Esophagus muscularis mucosa (tissue), 4 donors: ENCODE data around the gene FAM222A. TPM values are rescaled to one million over a fixed set of nuclear protein-coding genes. Genes with fewer than 3 reads are reported as not detected.

ENCODE experiments used
- DNase-seq: peaks from one replicate; pipeline ENCODE4 v3.0.0-alpha.2; 2017; ENCODE audit errors: extremely low spot score
- H3K27ac ChIP-seq, 4 donors: fragments of 200-600 bp; sonication (generic); replicated peaks in 1 of 4; 1 replicate in 3 of 4; 2 replicates in 1 of 4; pipeline ENCODE4 v1.5.1; 2016 to 2019; ENCODE audit warnings: mild to moderate bottlenecking in 1 of 4
- H3K27me3 ChIP-seq, 4 donors: fragments of 200-600 bp; sonication (generic); one replicate each; pipeline versions ENCODE4 v1.5.1 to v1.6.0; 2016 to 2019
- H3K36me3 ChIP-seq, 4 donors: fragments of 200-600 bp; sonication (generic); one replicate each; pipeline ENCODE4 v1.5.1; 2016 to 2019
- H3K4me1 ChIP-seq, 4 donors: fragments of 200-600 bp; sonication (generic); one replicate each; pipeline ENCODE4 v1.5.1; 2016 to 2019
- H3K4me3 ChIP-seq, 4 donors: fragments of 200-600 bp; sonication (generic); 1 replicate in 2 of 4; 2 replicates in 2 of 4; pipeline ENCODE4 v1.5.1; 2016 to 2019; ENCODE audit warnings: mild to moderate bottlenecking in 4 of 4, moderate library complexity in 1 of 4
- H3K9me3 ChIP-seq, 4 donors: fragments of 200-600 bp; sonication (generic); 1 replicate in 3 of 4; 2 replicates in 1 of 4; pipeline ENCODE4 v1.5.1; 2016 to 2019
- CTCF ChIP-seq, 3 experiments: fragments of 200-600 bp in 2 of 3; fragments of 450-650 bp in 1 of 3; sonication (generic) in 2 of 3; IDR thresholded peaks; one replicate each; pipeline ENCODE4 v1.5.1; 2017 to 2019; ENCODE audit warnings: antibody characterized with exemption in 3 of 3, mild to moderate bottlenecking in 2 of 3, moderate library complexity in 1 of 3
- EP300 ChIP-seq: sonication (generic); formaldehyde crosslinking; IDR thresholded peaks from one replicate; pipeline ENCODE4 v1.6.1; 2017; ENCODE audit warnings: antibody characterized with exemption
- POLR2A ChIP-seq: fragments of 450-650 bp; IDR thresholded peaks from one replicate; pipeline ENCODE4 v1.6.1; 2017; ENCODE audit warnings: antibody characterized with exemption, moderate library complexity, mild to moderate bottlenecking, low read depth
- POLR2AphosphoS5 ChIP-seq, 2 donors: sonication (generic); formaldehyde crosslinking; IDR thresholded peaks; one replicate each; pipeline ENCODE4 v1.6.1; 2017; ENCODE audit warnings: antibody characterized with exemption in 2 of 2
- WGBS: methylation state at CpG from one replicate; pipeline ENCODE4 v1.1.5; 2018; 5-methylcytosine and 5-hydroxymethylcytosine counted together
- intact Hi-C: fragments of 100-400 bp; cut with DNase I; formaldehyde crosslinking; loops from one replicate; pipeline ENCODE4 v1.15.1; 2023
- total RNA-seq, 4 donors: library from RNA; depleted of rRNA; stranded (reverse); fragments of >200 nt; gene quantifications; one replicate each; pipeline versions ENCODE4 v1.1.0 to v1.2.1, GENCODE V29; 2016

The FAM222A gene
- total RNA-seq, 4 donors from 2014 or later: 0.42 to 3.8 (median 3.2) TPM

GRCh38 chr12:109817627-109818231 is 104.1 kb downstream of the FAM222A start:
- no peak overlapping the region for H3K4me3 ChIP-seq
- no peak for TF ChIP-seq POLR2AphosphoS5 (IDR thresholded peaks at IDR 0.05)
- TF ChIP-seq POLR2A: no peak
- no peak for TF ChIP-seq EP300
- no peak for TF ChIP-seq CTCF (IDR thresholded peaks at IDR 0.05)
- H3K9me3 ChIP-seq: no peaks in the 10 kb centered on the region
- peaks cover 0 to 53% (median 0%) of the 10 kb centered on the region in 4 donors for H3K27me3 ChIP-seq
- H3K36me3 ChIP-seq: no peaks in the 10 kb centered on the region
- no peak for DNase-seq
- no peaks in the 10 kb centered on the region for H3K4me1 ChIP-seq
- no peak overlapping the region for H3K27ac ChIP-seq
- intact Hi-C loops: no loop called here
- 87% methylated on average over 8 of the region's 8 CpGs for WGBS

- no peaks in the 10 kb centered on the region for H3K9me3 ChIP-seq
- H3K4me1 ChIP-seq: no peaks in the 10 kb centered on the region
- TF ChIP-seq POLR2A (no peak), EP300 (no peak), POLR2AphosphoS5 (IDR thresholded peaks at IDR 0.05) (no peak), CTCF (IDR thresholded peaks at IDR 0.05) (no peak)
- 90% methylated on average over 9 of the region's 9 CpGs for WGBS
- no peak for DNase-seq
- H3K27ac ChIP-seq: no peak overlapping the region
- intact Hi-C loops: no loop called here
- H3K4me3 ChIP-seq: no peak overlapping the region
- no peaks in the 10 kb centered on the region for H3K36me3 ChIP-seq
- H3K27me3 ChIP-seq: peaks cover 0 to 53% (median 0%) of the 10 kb centered on the region in 4 donors
Observed at GRCh38 chr12:109818253-109818652, 104.6 kb downstream of the FAM222A start.

- no peak overlapping the region for H3K4me3 ChIP-seq
- WGBS: 55% methylated on average over 10 of the region's 10 CpGs
Observed at GRCh38 chr12:109818905-109819500, 105.4 kb downstream of the FAM222A start.

More at GRCh38 chr12:109818905-109819500, 105.4 kb downstream of the FAM222A start:
- Histone ChIP-seq H3K27me3 (peaks cover 0 to 53% (median 0%) of the 10 kb centered on the region in 4 donors), H3K27ac (no peak overlapping the region), H3K4me1 (no peaks in the 10 kb centered on the region), H3K9me3 (no peaks in the 10 kb centered on the region), H3K36me3 (no peaks in the 10 kb centered on the region)
- TF ChIP-seq POLR2A (no peak), POLR2AphosphoS5 (IDR thresholded peaks at IDR 0.05) (no peak), CTCF (IDR thresholded peaks at IDR 0.05) (no peak), EP300 (no peak)
- no peak for DNase-seq
- intact Hi-C loops: no loop called here

Other genes starting within 250 kb of the FAM222A start
- 100 to 1,000 TPM in 2 of 4 donors, 10 to 100 TPM in 2; 90.7 to 115 (median 104) TPM for gene KCTD10, start 236.5 kb upstream of the FAM222A start, total RNA-seq
- 10 to 100 TPM; 42.4 to 59.2 (median 49.1) TPM for gene UBE3B, start 236.2 kb upstream of the FAM222A start, total RNA-seq
- gene MMAB, start 140.3 kb upstream of the FAM222A start, total RNA-seq: 10 to 100 TPM; 20.0 to 25.3 (median 21.0) TPM
- 10 to 100 TPM in 3 of 4 donors, 1 to 10 TPM in 1; 6.2 to 18.7 (median 12.2) TPM for gene MVK, start 140.0 kb upstream of the FAM222A start, total RNA-seq
- under 1 TPM; under 0.01 to 0.63 (median 0.35) TPM for gene TRPV4, start 119.6 kb downstream of the FAM222A start, total RNA-seq
- gene GLTP, start 166.7 kb downstream of the FAM222A start, total RNA-seq: 10 to 100 TPM; 37.0 to 47.7 (median 39.6) TPM
- gene TCHP, start 186.4 kb downstream of the FAM222A start, total RNA-seq: 10 to 100 TPM; 17.1 to 31.6 (median 21.0) TPM